Lung (tissue), 12 donors: ENCODE results near the gene HEPHL1. TPM values are rescaled to one million over a fixed set of nuclear protein-coding genes. Genes with fewer than 3 reads are reported as not detected.

Experiments used
- ATAC-seq: fragments of 200-7000 bp; cut with Tn5 transposase; one replicate; pipeline ENCODE4 v1.9.1; 2020; ENCODE audit warnings: moderate number of reproducible peaks; ENCODE audit not compliant: insufficient read depth, low FRiP score
- DNase-seq, 3 donors: peaks; one replicate each; pipeline ENCODE4 v3.0.0-alpha.2; 2013 to 2017
- H3K27ac ChIP-seq, 2 donors: one replicate each; pipeline ENCODE4 v1.5.1; 2013; ENCODE audit warnings: mild to moderate bottlenecking in 2 of 2, moderate library complexity in 2 of 2, control low read depth in 1 of 2, inconsistent platforms in 1 of 2, low read depth in 1 of 2, low read length in 1 of 2
- H3K27me3 ChIP-seq, 3 donors: one replicate each; pipeline ENCODE4 v1.5.1; 2013; ENCODE audit warnings: low read length in 2 of 3; ENCODE audit not compliant: control insufficient read depth in 3 of 3, insufficient read depth in 3 of 3
- H3K36me3 ChIP-seq, 4 donors: one replicate each; pipeline ENCODE4 v1.5.1; 2013; ENCODE audit warnings: low read length in 4 of 4, mild to moderate bottlenecking in 1 of 4, moderate library complexity in 1 of 4; ENCODE audit not compliant: control insufficient read depth in 4 of 4, insufficient read depth in 4 of 4
- H3K4me1 ChIP-seq, 5 donors: one replicate each; pipeline ENCODE4 v1.5.1; 2013; ENCODE audit warnings: low read length in 5 of 5, mild to moderate bottlenecking in 2 of 5, moderate library complexity in 1 of 5; ENCODE audit not compliant: control insufficient read depth in 5 of 5, insufficient read depth in 5 of 5
- H3K4me3 ChIP-seq: one replicate; pipeline ENCODE4 v1.5.1; 2013; ENCODE audit warnings: mild to moderate bottlenecking, control low read depth, moderate library complexity
- H3K9ac ChIP-seq, 2 donors: one replicate each; pipeline ENCODE4 v1.5.1; 2013; ENCODE audit warnings: low read length in 2 of 2, control low read depth in 1 of 2; ENCODE audit not compliant: insufficient read depth in 1 of 2
- H3K9me3 ChIP-seq, 4 donors: one replicate each; pipeline ENCODE4 v1.5.1; 2013; ENCODE audit warnings: low read length in 3 of 4, mild to moderate bottlenecking in 1 of 4, moderate library complexity in 1 of 4; ENCODE audit not compliant: control insufficient read depth in 4 of 4, insufficient read depth in 3 of 4
- WGBS, 2 donors: extraction: QIAGEN DNeasy Blood & Tissue Kit; methylation state at CpG; one replicate each; pipeline ENCODE4 v1.1.7; 2013; 5-methylcytosine and 5-hydroxymethylcytosine counted together
- polyA plus RNA-seq, 2 donors: library from polyadenylated mRNA; stranded (reverse); fragments of 200-250 nt; gene quantifications; one replicate each; pipeline ENCODE4 v1.2.1, GENCODE V29; 2013
- total RNA-seq, 2 donors: library from RNA; depleted of rRNA in 1 of 2; stranded (reverse); fragments of >200 nt in 1 of 2; gene quantifications; one replicate each; pipeline ENCODE4 v1.2.1, GENCODE V29; 2014 to 2021
- TF ChIP-seq, protein P1 (sequence below): IDR thresholded peaks from 2 replicates; pipeline ENCODE4 v1.5.1; 2012; ENCODE audit warnings: mild to moderate bottlenecking; ENCODE audit errors: control extremely low read depth, extremely low read depth
- donor health status: control.
- donor health status: control.
- donor health status: Bipolar disorder and iron deficiency.
- donor health status: healthy.
- donor health status: DM: yes; HTN: yes; CAD: no.

Gene HEPHL1
- total and polyA plus RNA-seq, 4 donors = not detected

DNA sequence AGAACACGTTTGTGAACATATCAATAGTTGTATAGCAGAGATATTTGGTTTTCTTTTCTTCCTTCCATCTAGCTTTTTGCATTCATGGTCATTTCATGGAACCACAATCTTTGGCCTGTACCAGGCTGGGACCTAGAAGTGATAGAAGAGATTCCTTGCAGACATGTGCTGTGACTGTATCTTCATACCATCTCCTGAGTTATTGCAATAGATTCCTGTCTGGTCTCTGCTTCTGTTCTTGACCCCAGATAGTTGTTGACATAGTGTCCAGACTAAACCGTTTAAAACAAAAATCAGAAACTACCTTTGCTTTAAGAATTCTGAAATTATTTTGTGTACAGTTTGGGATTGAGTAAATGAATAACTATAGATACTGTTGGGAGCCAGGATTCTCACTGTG is 124.3 kb downstream of the HEPHL1 start:
- 70 to 81% methylated on average over 2 of the region's 2 CpGs for WGBS, 2 donors
- ATAC-seq (no peak), DNase-seq (no peak)
- no peak overlapping the region for H3K4me3 ChIP-seq
- H3K27me3 ChIP-seq = no peaks in the 10 kb centered on the region
- peaks cover 0 to 26% (median 12%) of the 10 kb centered on the region in 5 donors for H3K4me1 ChIP-seq
- H3K27ac ChIP-seq = no peak overlapping the region
- TF ChIP-seq, protein P1, sequence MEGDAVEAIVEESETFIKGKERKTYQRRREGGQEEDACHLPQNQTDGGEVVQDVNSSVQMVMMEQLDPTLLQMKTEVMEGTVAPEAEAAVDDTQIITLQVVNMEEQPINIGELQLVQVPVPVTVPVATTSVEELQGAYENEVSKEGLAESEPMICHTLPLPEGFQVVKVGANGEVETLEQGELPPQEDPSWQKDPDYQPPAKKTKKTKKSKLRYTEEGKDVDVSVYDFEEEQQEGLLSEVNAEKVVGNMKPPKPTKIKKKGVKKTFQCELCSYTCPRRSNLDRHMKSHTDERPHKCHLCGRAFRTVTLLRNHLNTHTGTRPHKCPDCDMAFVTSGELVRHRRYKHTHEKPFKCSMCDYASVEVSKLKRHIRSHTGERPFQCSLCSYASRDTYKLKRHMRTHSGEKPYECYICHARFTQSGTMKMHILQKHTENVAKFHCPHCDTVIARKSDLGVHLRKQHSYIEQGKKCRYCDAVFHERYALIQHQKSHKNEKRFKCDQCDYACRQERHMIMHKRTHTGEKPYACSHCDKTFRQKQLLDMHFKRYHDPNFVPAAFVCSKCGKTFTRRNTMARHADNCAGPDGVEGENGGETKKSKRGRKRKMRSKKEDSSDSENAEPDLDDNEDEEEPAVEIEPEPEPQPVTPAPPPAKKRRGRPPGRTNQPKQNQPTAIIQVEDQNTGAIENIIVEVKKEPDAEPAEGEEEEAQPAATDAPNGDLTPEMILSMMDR = no peak
- H3K9me3 ChIP-seq = no peaks in the 10 kb centered on the region
- H3K9ac ChIP-seq = no peak overlapping the region
- peaks cover 0 to 2% (median 0%) of the 10 kb centered on the region in 4 donors for H3K36me3 ChIP-seq

- no peak overlapping the region for H3K4me3 ChIP-seq
- ATAC-seq (no peak), DNase-seq (no peak)
- TF ChIP-seq, protein P1 = no peak
- H3K27ac ChIP-seq = no peak overlapping the region
- peaks cover 0 to 30% (median 16%) of the 10 kb centered on the region in 5 donors for H3K4me1 ChIP-seq
- WGBS, 2 donors = 91 to 92% methylated on average over 4 of the region's 4 CpGs
- no peaks in the 10 kb centered on the region for H3K9me3 ChIP-seq
- H3K27me3 ChIP-seq = no peaks in the 10 kb centered on the region
- peaks cover 0 to 2% (median 0%) of the 10 kb centered on the region in 4 donors for H3K36me3 ChIP-seq
- H3K9ac ChIP-seq = no peak overlapping the region
Observed at GRCh38 chr11:94145916-94146315, 124.8 kb downstream of the HEPHL1 start.

DNA sequence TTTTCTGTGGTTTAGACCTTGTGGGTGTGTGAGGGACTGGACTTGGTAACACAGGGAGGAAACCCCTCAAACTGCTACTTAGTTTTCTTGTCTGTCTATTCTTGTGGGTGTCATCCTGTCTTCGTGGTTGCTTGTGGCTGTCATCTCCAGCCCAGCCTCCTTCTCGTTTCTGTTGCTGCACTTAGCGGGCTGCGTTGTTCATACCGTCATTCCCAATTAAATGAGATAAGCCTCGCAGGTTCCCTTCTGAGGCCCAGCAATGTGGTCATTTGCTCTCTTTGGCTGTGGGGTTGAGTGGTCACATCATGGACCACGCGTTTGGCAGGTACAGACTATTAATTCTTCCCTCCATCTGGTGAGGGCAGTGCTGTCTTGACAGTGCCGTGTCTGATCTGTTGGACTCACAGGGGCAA is 126.3 kb downstream of the HEPHL1 start:
- no peak overlapping the region for H3K4me3 ChIP-seq
- H3K9me3 ChIP-seq = no peaks in the 10 kb centered on the region
- ATAC-seq (no peak), DNase-seq (no peak)
- 81 to 83% methylated on average over 9 of the region's 9 CpGs for WGBS, 2 donors
- H3K27me3 ChIP-seq = no peaks in the 10 kb centered on the region
- no peak overlapping the region for H3K27ac ChIP-seq
- TF ChIP-seq, protein P1 = no peak
- peaks cover 0 to 2% (median 0%) of the 10 kb centered on the region in 4 donors for H3K36me3 ChIP-seq
- peaks cover 0 to 28% (median 21%) of the 10 kb centered on the region in 5 donors for H3K4me1 ChIP-seq
- no peak overlapping the region for H3K9ac ChIP-seq

DNA sequence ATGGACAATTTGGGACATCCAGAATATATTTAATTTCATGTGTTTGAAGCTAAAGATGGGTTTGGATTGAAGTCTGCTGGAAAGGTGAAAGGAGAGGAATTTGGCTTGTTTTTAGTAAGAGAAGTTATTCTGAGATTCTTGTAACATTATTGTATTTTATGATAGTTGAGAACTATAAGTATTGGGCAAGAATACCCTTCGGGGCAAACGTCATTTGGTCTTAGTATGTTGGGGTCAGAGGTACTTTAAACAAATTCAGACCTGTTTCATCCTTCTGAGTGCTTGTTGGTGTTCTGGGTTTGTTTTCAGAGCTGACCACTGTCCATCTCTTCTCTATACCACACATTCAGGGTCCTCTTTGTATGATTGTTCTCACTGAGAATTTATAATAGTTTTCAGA is 127.0 kb downstream of the HEPHL1 start:
- DNase-seq = no peak
- H3K27me3 ChIP-seq = no peaks in the 10 kb centered on the region
- peaks cover 0 to 2% (median 0%) of the 10 kb centered on the region in 4 donors for H3K36me3 ChIP-seq
- no peak for ATAC-seq
- H3K9me3 ChIP-seq = no peaks in the 10 kb centered on the region
- no peak overlapping the region for H3K4me3 ChIP-seq
- TF ChIP-seq, protein P1 = no peak
- no peak overlapping the region for H3K27ac ChIP-seq
- 67 to 71% methylated on average over 2 of the region's 2 CpGs for WGBS, 2 donors
- no peak overlapping the region for H3K9ac ChIP-seq
- H3K4me1 ChIP-seq = peaks cover 0 to 27% (median 14%) of the 10 kb centered on the region in 5 donors
